HG03135 (cell line): ENCODE results near the gene AQP2.

Experiments
- ATAC-seq: cut with Tn5 transposase; IDR thresholded peaks from one replicate; pipeline ENCODE4 v1.9.1; 2021; ENCODE audit warnings: mild to moderate bottlenecking, moderate library complexity; ENCODE audit not compliant: unreplicated experiment

Gene AQP2

GRCh38 chr12:49939707-49940106 lies 10.8 kb upstream of the AQP2 start:
- no peak for ATAC-seq

- no peak for ATAC-seq
Observed at GRCh38 chr12:49941556-49942511, 8.7 kb upstream of the AQP2 start.

GRCh38 chr12:49942512-49942893 lies 8.0 kb upstream of the AQP2 start:
- ATAC-seq = no peak

- no peak for ATAC-seq
Observed at GRCh38 chr12:49942921-49943624, 7.5 kb upstream of the AQP2 start.

- no peak for ATAC-seq
Observed at GRCh38 chr12:49943625-49943960, 6.9 kb upstream of the AQP2 start.

- ATAC-seq = no peak
Observed at GRCh38 chr12:49944046-49944445, 6.5 kb upstream of the AQP2 start.

GRCh38 chr12:49944718-49945117 lies 5.8 kb upstream of the AQP2 start:
- no peak for ATAC-seq

- ATAC-seq = peak; percentile 65
Observed at GRCh38 chr12:49945394-49946080, 5.0 kb upstream of the AQP2 start.

- no peak for ATAC-seq
Observed at GRCh38 chr12:49946086-49946485, 4.5 kb upstream of the AQP2 start.

- ATAC-seq = no peak
Observed at GRCh38 chr12:49946497-49946896, 4.0 kb upstream of the AQP2 start.

- no peak for ATAC-seq
Observed at GRCh38 chr12:49947593-49948226, 2.8 kb upstream of the AQP2 start.

- no peak for ATAC-seq
Observed at GRCh38 chr12:49948866-49949845, 1.4 kb upstream of the AQP2 start.

- no peak for ATAC-seq
Observed at GRCh38 chr12:49949866-49950265, 671 bp upstream of the AQP2 start.

- no peak for ATAC-seq
Observed at GRCh38 chr12:49951411-49952240, 1.1 kb downstream of the AQP2 start.

- ATAC-seq = no peak
Observed at GRCh38 chr12:49952391-49953055, 2.0 kb downstream of the AQP2 start.

GRCh38 chr12:49953151-49953550 lies 2.6 kb downstream of the AQP2 start:
- no peak for ATAC-seq

- ATAC-seq = no peak
Observed at GRCh38 chr12:49953961-49954846, 3.7 kb downstream of the AQP2 start.
